HepG2 (cell line): ENCODE measurements around the gene PHTF1. TPM values are rescaled to one million over a fixed set of nuclear protein-coding genes. Genes with fewer than 3 reads are reported as not detected.

ENCODE experiments used
- ARNT2 ChIP-seq: sonication (generic); formaldehyde crosslinking; IDR thresholded peaks from 2 replicates; pipeline ENCODE4 v1.8.0; 2022; ENCODE audit warnings: mild to moderate bottlenecking, low read depth, missing genetic modification reagents, moderate library complexity
- ATF1 ChIP-seq: IDR thresholded peaks from 2 replicates; pipeline ENCODE4 v1.6.1; 2016; ENCODE audit warnings: mild to moderate bottlenecking, control low read depth
- BRF2 ChIP-seq: sonication (generic); formaldehyde crosslinking; IDR thresholded peaks from 2 replicates; pipeline ENCODE4 v1.8.1; 2022; ENCODE audit warnings: mild to moderate bottlenecking, missing genetic modification reagents
- ELF3 ChIP-seq: IDR thresholded peaks from 2 replicates; pipeline ENCODE4 v1.6.1; 2016; ENCODE audit warnings: missing genetic modification reagents, missing compliant biosample characterization
- HNRNPLL ChIP-seq: fragments of 200-400 bp; formaldehyde crosslinking; IDR thresholded peaks from 2 replicates; pipeline ENCODE4 v1.6.1; 2017; ENCODE audit warnings: mild to moderate bottlenecking, low read depth, low read length; ENCODE audit not compliant: poor library complexity, severe bottlenecking
- KDM5B ChIP-seq: sonication (generic); formaldehyde crosslinking; IDR thresholded peaks from 2 replicates; pipeline ENCODE4 v1.4.0; 2020; ENCODE audit warnings: missing genetic modification reagents, mild to moderate bottlenecking, borderline replicate concordance
- MEIS2 ChIP-seq: sonication (generic); formaldehyde crosslinking; IDR thresholded peaks from 2 replicates; pipeline ENCODE4 v1.9.0; 2021; ENCODE audit warnings: mild to moderate bottlenecking, missing genetic modification reagents
- NONO ChIP-seq, 2 experiments: fragments of 450-650 bp in 1 of 2; sonication (generic) in 1 of 2; formaldehyde crosslinking in 1 of 2; IDR thresholded peaks in 1 of 2; conservative IDR thresholded peaks in 1 of 2; 2 replicates each; pipeline versions ENCODE4 v1.6.1 to v1.8.0; 2017 to 2022; ENCODE audit warnings: mild to moderate bottlenecking in 1 of 2, missing genetic modification reagents in 1 of 2, moderate library complexity in 1 of 2
- NR2C2 ChIP-seq: sonication (generic); formaldehyde crosslinking; IDR thresholded peaks from 2 replicates; pipeline ENCODE4 v1.4.0; 2020; ENCODE audit warnings: missing genetic modification reagents, mild to moderate bottlenecking, moderate library complexity, borderline replicate concordance
- NRL ChIP-seq: sonication (generic); formaldehyde crosslinking; IDR thresholded peaks from 2 replicates; pipeline ENCODE4 v1.5.0; 2020; ENCODE audit warnings: missing genetic modification reagents, mild to moderate bottlenecking, moderate library complexity, borderline replicate concordance
- SKIL ChIP-seq: sonication (generic); formaldehyde crosslinking; IDR thresholded peaks from 2 replicates; pipeline ENCODE4 v1.8.0; 2022; ENCODE audit warnings: missing genetic modification reagents, mild to moderate bottlenecking, moderate library complexity, borderline replicate concordance
- SP4 ChIP-seq: sonication (generic); formaldehyde crosslinking; IDR thresholded peaks from 2 replicates; pipeline ENCODE4 v1.8.1; 2023; ENCODE audit warnings: mild to moderate bottlenecking, missing genetic modification reagents
- ZFAT ChIP-seq: sonication (generic); formaldehyde crosslinking; conservative IDR thresholded peaks from 2 replicates; pipeline ENCODE4 v1.8.1; 2023; ENCODE audit warnings: missing genetic modification reagents, inconsistent platforms
- ZFP90 ChIP-seq: sonication (generic); formaldehyde crosslinking; IDR thresholded peaks from 2 replicates; pipeline ENCODE4 v1.8.0; 2022; ENCODE audit warnings: missing genetic modification reagents, mild to moderate bottlenecking, inconsistent platforms, borderline replicate concordance
- ZNF232 ChIP-seq: sonication (generic); formaldehyde crosslinking; IDR thresholded peaks from 2 replicates; pipeline ENCODE4 v1.4.0; 2020; ENCODE audit warnings: missing genetic modification reagents, borderline replicate concordance
- ZNF30 ChIP-seq: sonication (generic); formaldehyde crosslinking; IDR thresholded peaks from 2 replicates; pipeline ENCODE4 v1.5.0; 2020; ENCODE audit warnings: mild to moderate bottlenecking, missing genetic modification reagents
- ZNF331 ChIP-seq: sonication (generic); formaldehyde crosslinking; IDR thresholded peaks from 2 replicates; pipeline ENCODE4 v1.4.0; 2020; ENCODE audit warnings: missing genetic modification reagents
- ZNF430 ChIP-seq: sonication (generic); formaldehyde crosslinking; IDR thresholded peaks from 2 replicates; pipeline ENCODE4 v1.9.0; 2021; ENCODE audit warnings: mild to moderate bottlenecking, missing genetic modification reagents
- ZNF446 ChIP-seq: sonication (generic); formaldehyde crosslinking; IDR thresholded peaks from 2 replicates; pipeline ENCODE4 v1.5.0; 2020; ENCODE audit warnings: mild to moderate bottlenecking, missing genetic modification reagents
- ZNF569 ChIP-seq: sonication (generic); formaldehyde crosslinking; IDR thresholded peaks from 2 replicates; pipeline ENCODE4 v1.5.0; 2020; ENCODE audit warnings: mild to moderate bottlenecking, missing genetic modification reagents, moderate library complexity, borderline replicate concordance
- ZNF770 ChIP-seq: sonication (generic); formaldehyde crosslinking; IDR thresholded peaks from 2 replicates; pipeline ENCODE4 v1.5.0; 2020; ENCODE audit warnings: mild to moderate bottlenecking, missing genetic modification reagents
- polyA plus RNA-seq, 8 experiments: library from polyadenylated mRNA; depleted of rRNA in 3 of 8; stranded (reverse) in 7 of 8; unstranded in 1 of 8; fragments of >200 nt; fragmentation: Illumina TruSeq in 4 of 8; extraction: Trizol in 4 of 8; gene quantifications; 2 replicates each; pipeline versions ENCODE4 v1.2.1 to v1.2.3, GENCODE V29; 2011 to 2016; ENCODE audit warnings: low read depth in 4 of 8, missing spikeins in 1 of 8, mixed read lengths in 1 of 8; ENCODE audit not compliant: insufficient read depth in 1 of 8
- total RNA-seq, 5 experiments: library from RNA; depleted of rRNA; stranded (reverse); fragments of >200 nt; fragmentation: Illumina TruSeq; extraction: Trizol; gene quantifications; 2 replicates each; pipeline ENCODE4 v1.2.3, GENCODE V29; 2016; ENCODE audit warnings: low read depth in 1 of 5
- TF ChIP-seq, protein P1 (sequence below): sonication (generic); formaldehyde crosslinking; IDR thresholded peaks from 2 replicates; pipeline ENCODE4 v1.4.0; 2020; ENCODE audit warnings: missing genetic modification reagents

The PHTF1 gene
- total and polyA plus RNA-seq, 2 of the 13 experiments (the other 11 are each of a cell fraction or from before 2014, with no cell fraction given) = 5.0 to 19.7 TPM

- TF ChIP-seq ARNT2 (peak; percentile 32; the same call in 1 of the 2 replicates), ZNF569 (CRISPR knock-in tag) (no peak), KDM5B (CRISPR knock-in tag) (peak; percentile 56; the same call in 1 of the 2 replicates), ELF3 (CRISPR knock-in tag) (peak; percentile 44), ZNF30 (CRISPR knock-in tag) (no peak), SP4 (CRISPR knock-in tag) (peak; percentile 17; the same call in 1 of the 2 replicates), SKIL (CRISPR knock-in tag) (0 out of 2 replicates have a peak, but pooled peaks have one; percentile 8), ZNF430 (CRISPR knock-in tag) (no peak; the same call in 1 of the 2 replicates), HNRNPLL (peak; percentile 78), NR2C2 (CRISPR knock-in tag) (peak; percentile 71), ZNF446 (CRISPR knock-in tag) (0 out of 2 replicates have a peak, but pooled peaks have one; percentile 9), ZNF232 (CRISPR knock-in tag) (0 out of 2 replicates have a peak, but pooled peaks have one; percentile 5), ZFAT (CRISPR knock-in tag) (peak; percentile 72; the same call in 1 of the 2 replicates), ZNF770 (CRISPR knock-in tag) (peak; percentile 87), MEIS2 (CRISPR knock-in tag) (0 out of 2 replicates have a peak, but pooled peaks have one; percentile 30), NRL (CRISPR knock-in tag) (0 out of 2 replicates have a peak, but pooled peaks have one; percentile 40), ATF1 (CRISPR knock-in tag) (no peak), BRF2 (peak; percentile 7; the same call in 1 of the 2 replicates), NONO (IDR thresholded peaks at IDR 0.05) (no peak), NONO (CRISPR knock-in tag; conservative IDR thresholded peaks at IDR 0.05) (peak; percentile 49; the same call in 1 of the 2 replicates), ZFP90 (CRISPR knock-in tag) (peak; percentile 26; the same call in 1 of the 2 replicates), ZNF331 (CRISPR knock-in tag) (0 out of 2 replicates have a peak, but pooled peaks have one; percentile 3)
- TF ChIP-seq, protein P1, sequence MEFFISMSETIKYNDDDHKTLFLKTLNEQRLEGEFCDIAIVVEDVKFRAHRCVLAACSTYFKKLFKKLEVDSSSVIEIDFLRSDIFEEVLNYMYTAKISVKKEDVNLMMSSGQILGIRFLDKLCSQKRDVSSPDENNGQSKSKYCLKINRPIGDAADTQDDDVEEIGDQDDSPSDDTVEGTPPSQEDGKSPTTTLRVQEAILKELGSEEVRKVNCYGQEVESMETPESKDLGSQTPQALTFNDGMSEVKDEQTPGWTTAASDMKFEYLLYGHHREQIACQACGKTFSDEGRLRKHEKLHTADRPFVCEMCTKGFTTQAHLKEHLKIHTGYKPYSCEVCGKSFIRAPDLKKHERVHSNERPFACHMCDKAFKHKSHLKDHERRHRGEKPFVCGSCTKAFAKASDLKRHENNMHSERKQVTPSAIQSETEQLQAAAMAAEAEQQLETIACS (CRISPR knock-in tag) = no peak
Observed at GRCh38 chr1:113758631-113759332, 504 bp downstream of the PHTF1 start (continued).
